ENCODE measurements around the gene CES4A. TPM values are rescaled to one million over a fixed set of nuclear protein-coding genes. Genes with fewer than 3 reads are reported as not detected.

Gene CES4A
- total and polyA plus RNA-seq, 2 of the 13 experiments (the other 11 are each of a cell fraction or from before 2014, with no cell fraction given): 0.09 to 0.17 TPM

GRCh38 chr16:67028696-67029253, 40.4 kb downstream of the CES4A start, which contains the start of gene CBFB (continued):
- 0 out of 2 replicates have a peak, but pooled peaks have one; percentile 63 for TF ChIP-seq ZNF839 (CRISPR knock-in tag; IDR thresholded peaks at IDR 0.05; ENCODE audit: borderline replicate concordance)
- TF ChIP-seq SRY (CRISPR knock-in tag; IDR thresholded peaks at IDR 0.05): peak; percentile 67; the same call in 1 of the 2 replicates
- TF ChIP-seq HMGXB3 (CRISPR knock-in tag; IDR thresholded peaks at IDR 0.05; ENCODE audit: borderline replicate concordance): no peak
- TF ChIP-seq ZNF576 (CRISPR knock-in tag; IDR thresholded peaks at IDR 0.05): peak; percentile 92; the same call in 1 of the 2 replicates
- TF ChIP-seq MLXIP (CRISPR knock-in tag; IDR thresholded peaks at IDR 0.05; ENCODE audit: borderline replicate concordance): 0 out of 2 replicates have a peak, but pooled peaks have one; percentile 52
- TF ChIP-seq SP1 (IDR thresholded peaks at IDR 0.05): no peak
- TF ChIP-seq SP1 (CRISPR knock-in tag; IDR thresholded peaks at IDR 0.05): peak; percentile 62; the same call in 1 of the 2 replicates
- TF ChIP-seq CTCF (CRISPR knock-in tag; IDR thresholded peaks at IDR 0.05): peak; percentile 47; the same call in 1 of the 2 replicates
- no peak for TF ChIP-seq THAP8 (CRISPR knock-in tag; IDR thresholded peaks at IDR 0.05; ENCODE audit: borderline replicate concordance)
- TF ChIP-seq TEF (CRISPR knock-in tag; IDR thresholded peaks at IDR 0.05): peak; percentile 57; the same call in 1 of the 2 replicates
- TF ChIP-seq ZZZ3 (CRISPR knock-in tag; IDR thresholded peaks at IDR 0.05; ENCODE audit: borderline replicate concordance): peak; percentile 74; the same call in 1 of the 2 replicates
- peak; percentile 39; the same call in 1 of the 2 replicates for TF ChIP-seq NFKBIZ (CRISPR knock-in tag; IDR thresholded peaks at IDR 0.05)
- TF ChIP-seq SMAD3 (CRISPR knock-in tag; IDR thresholded peaks at IDR 0.05): peak; percentile 87; the same call in 1 of the 2 replicates
- TF ChIP-seq ZNF205 (CRISPR knock-in tag; IDR thresholded peaks at IDR 0.05): peak; percentile 73
- peak; percentile 86 for TF ChIP-seq PHF5A (CRISPR knock-in tag; IDR thresholded peaks at IDR 0.05; ENCODE audit: low read depth, unreplicated experiment)
- no peak for TF ChIP-seq BRF2 (CRISPR knock-in tag; IDR thresholded peaks at IDR 0.05)
